AG09319 (cell line): Measurements from ENCODE around the gene USP44.

Experiments
- DNase-seq: peaks from one replicate; pipeline ENCODE4 v3.0.0-alpha.2; 2010; ENCODE audit warnings: low read depth; ENCODE audit errors: extremely low read depth
- CTCF ChIP-seq: IDR thresholded peaks from 2 replicates; pipeline ENCODE4 v1.5.1; 2011; ENCODE audit warnings: low read depth, mild to moderate bottlenecking, inconsistent platforms, low read length, moderate library complexity

USP44 gene

DNA sequence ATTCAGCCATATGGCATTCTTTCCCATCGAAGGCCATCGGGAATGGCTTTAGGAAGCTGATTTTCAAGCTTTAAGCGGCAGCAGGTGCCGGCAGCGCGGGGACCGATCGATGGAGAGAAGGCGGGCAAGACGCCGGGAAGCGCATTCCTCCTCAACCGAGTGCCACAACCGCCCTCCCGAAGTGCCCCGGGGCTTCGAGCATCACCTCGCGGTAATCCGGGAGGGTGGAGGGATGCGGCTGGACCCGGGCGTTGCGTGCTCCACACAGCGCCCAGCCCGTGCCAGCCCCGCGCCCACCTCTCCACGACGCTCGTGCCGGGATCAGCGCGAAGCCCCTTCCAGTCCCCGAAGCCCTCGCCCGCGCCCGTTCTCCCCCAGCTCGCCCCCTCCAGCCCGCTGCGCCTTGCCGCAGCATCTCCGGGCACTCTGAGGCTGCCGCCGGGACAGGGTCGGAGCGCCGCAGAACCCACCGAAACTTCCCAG is 3.2 kb downstream of the USP44 start:
- DNase-seq = no peak
- TF ChIP-seq CTCF = no peak

DNA sequence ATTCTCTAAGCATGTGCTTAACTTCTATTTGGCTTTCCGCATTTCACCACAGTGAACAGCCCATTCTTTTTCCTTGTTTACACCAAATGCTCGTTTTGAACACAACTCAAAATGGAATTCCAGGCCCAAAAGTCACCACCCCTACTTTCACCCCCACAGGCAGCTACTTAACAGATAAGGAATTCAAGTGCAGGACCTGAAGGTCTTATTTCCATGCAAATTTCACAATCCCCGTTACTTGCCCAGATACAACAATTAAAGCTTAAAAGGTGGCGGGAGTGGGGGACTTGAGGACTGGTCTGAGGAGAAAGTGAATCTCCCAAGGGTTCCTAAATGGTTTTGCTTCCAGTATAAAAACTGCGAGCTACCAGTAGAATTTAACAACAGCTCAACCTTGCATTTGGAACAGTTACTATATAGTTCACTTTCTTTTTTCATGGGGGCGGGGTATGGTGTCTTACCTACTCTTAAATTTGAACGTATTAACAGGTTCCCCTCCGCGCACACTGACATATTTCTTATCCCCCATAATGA is 3.7 kb downstream of the USP44 start:
- no peak for DNase-seq
- no peak for TF ChIP-seq CTCF

DNA sequence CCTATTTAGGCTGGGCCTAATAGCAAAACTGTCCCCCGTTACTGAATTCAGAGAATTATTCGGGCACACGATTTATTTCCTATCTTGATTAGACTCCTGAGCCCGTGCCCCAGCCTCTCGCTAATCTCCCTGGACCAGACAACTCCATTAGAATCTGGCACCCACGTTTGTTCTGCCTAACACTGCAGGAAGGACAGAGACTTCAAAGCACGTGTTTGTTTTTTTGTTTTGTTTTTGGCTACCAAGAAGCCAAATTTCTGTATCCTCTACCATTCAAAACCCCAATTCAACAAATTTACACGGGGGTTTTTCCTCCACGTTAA is 4.8 kb downstream of the USP44 start:
- no peak for TF ChIP-seq CTCF
- no peak for DNase-seq

DNA sequence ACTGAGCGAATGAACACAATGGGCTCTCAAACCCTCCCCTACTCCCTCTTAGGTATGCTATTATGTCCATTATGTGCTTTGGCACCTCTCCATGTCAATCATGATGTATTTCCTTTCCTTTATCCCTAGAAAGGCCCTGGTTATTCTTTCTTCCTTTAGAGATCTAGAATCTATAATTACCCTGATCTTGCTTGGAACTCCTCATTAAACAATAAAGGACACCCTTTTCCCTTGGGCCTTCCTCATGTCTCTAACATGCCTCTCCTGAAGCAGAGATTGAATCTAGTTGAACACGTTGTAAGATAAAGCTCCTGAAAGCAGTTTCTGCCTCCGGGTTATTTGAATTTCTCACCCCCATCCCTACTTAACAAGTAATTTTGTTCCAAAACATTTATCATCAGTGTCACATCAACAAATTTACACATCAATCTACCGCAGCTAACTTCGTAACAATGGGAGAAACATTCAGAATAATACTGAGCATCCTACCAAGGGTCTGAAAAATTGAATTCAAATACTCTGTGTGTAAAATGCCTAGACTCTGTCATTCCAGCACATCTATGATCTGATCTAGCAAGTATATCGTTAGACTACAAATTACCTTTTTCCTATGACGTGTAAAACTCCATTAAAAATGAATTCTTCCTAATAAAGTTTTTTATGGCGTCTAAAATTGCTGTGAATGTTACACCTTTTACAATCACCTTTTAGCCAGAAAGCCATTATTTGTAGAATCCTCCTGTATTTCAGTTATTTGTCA is 5.4 kb downstream of the USP44 start:
- no peak for DNase-seq
- no peak for TF ChIP-seq CTCF

DNA sequence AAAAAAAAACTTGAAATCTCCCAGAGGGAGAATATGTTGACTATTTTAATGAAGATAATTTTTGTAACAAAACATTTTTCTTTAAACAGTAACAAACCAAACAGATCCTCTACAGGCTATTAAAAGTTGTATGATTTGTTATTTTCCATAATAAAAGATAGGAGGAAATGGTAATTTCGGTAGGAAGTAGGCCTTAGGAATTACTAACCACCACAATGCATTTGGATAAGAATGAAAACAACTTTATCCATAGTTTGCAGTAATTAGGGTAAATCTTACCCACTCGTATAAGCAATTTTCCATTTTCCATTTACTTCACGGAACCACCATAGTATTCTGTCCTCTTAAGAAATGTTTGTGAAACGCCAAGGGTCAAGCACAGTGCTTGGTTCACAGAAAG is 6.0 kb downstream of the USP44 start:
- TF ChIP-seq CTCF = no peak
- DNase-seq = no peak

- no peak for TF ChIP-seq CTCF
- no peak for DNase-seq
Measured at GRCh38 chr12:95544756-95545155, 6.5 kb downstream of the USP44 start.

DNA sequence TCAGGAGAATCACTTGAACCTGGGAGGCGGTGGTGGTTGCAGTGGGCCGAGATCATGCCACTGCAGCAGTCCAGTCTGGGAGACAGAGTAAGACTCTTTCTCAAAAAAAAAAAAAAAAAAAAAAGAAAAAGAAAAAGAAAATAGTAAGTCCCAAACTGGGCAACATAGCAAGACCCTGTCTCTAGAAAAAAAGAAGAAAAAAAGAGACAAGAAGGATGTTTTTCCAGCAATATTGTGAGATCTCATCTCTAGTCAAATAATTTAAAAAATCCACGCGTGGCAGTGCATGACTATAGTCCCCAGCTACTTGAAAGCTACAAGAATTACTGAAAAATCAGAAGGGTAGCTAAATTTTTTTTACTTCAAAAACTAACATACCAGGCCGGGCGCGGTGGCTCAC is 8.0 kb downstream of the USP44 start:
- no peak for TF ChIP-seq CTCF
- no peak for DNase-seq
